DOHH2 (cell line): ENCODE results near the gene ANKRD7.

Experiments
- H3F3A ChIP-seq: fragments of 200-600 bp; sonication (generic), shearing (Covaris generic); 2 replicates; pipeline ENCODE4 v1.6.0; 2016; ENCODE audit warnings: antibody characterized with exemption, mild to moderate bottlenecking; ENCODE audit not compliant: control insufficient read depth, insufficient read depth
- H3K27ac ChIP-seq: fragments of 200-600 bp; sonication (generic); 2 replicates; pipeline ENCODE4 v1.5.1; 2014; ENCODE audit warnings: low read depth, mild to moderate bottlenecking, low read length, moderate library complexity
- H3K27me3 ChIP-seq: fragments of 200-600 bp; sonication (generic); 2 replicates; pipeline ENCODE4 v1.6.1; 2014; ENCODE audit warnings: mild to moderate bottlenecking, low read length, mixed read lengths; ENCODE audit not compliant: control insufficient read depth
- H3K36me3 ChIP-seq: fragments of 200-600 bp; sonication (generic); 2 replicates; pipeline ENCODE4 v1.6.1; 2014; ENCODE audit warnings: mild to moderate bottlenecking, low read length, moderate library complexity, mixed read lengths; ENCODE audit not compliant: control insufficient read depth
- H3K4me1 ChIP-seq: fragments of 200-600 bp; sonication (generic); 2 replicates; pipeline ENCODE4 v1.6.1; 2014; ENCODE audit warnings: mild to moderate bottlenecking, low read length, mixed read lengths; ENCODE audit not compliant: control insufficient read depth
- H3K4me2 ChIP-seq: fragments of 200-600 bp; sonication (generic); 2 replicates; pipeline ENCODE4 v1.6.0; 2014; ENCODE audit warnings: mild to moderate bottlenecking, low read length, moderate library complexity
- H3K4me3 ChIP-seq: fragments of 200-600 bp; sonication (generic); 2 replicates; pipeline ENCODE4 v1.5.1; 2014; ENCODE audit warnings: mild to moderate bottlenecking, low read length, mixed read lengths
- H3K79me2 ChIP-seq: fragments of 200-600 bp; sonication (generic); 2 replicates; pipeline ENCODE4 v1.6.1; 2014; ENCODE audit warnings: mild to moderate bottlenecking, low read length, mixed read lengths; ENCODE audit not compliant: control insufficient read depth
- H3K9me2 ChIP-seq: fragments of 200-600 bp; sonication (generic); replicated peaks from 2 replicates; pipeline ENCODE4 v1.6.1; 2014; ENCODE audit warnings: mild to moderate bottlenecking, low read length, mixed read lengths; ENCODE audit not compliant: control insufficient read depth
- H3K9me3 ChIP-seq: fragments of 200-600 bp; sonication (generic); 2 replicates; pipeline ENCODE4 v1.6.1; 2014; ENCODE audit warnings: antibody characterized with exemption, low read length, mixed read lengths; ENCODE audit not compliant: control insufficient read depth, insufficient read depth
- H4K20me1 ChIP-seq: fragments of 200-600 bp; sonication (generic); 2 replicates; pipeline ENCODE4 v1.6.0; 2014; ENCODE audit warnings: low read depth, mild to moderate bottlenecking, antibody characterized with exemption, low read length, moderate library complexity; ENCODE audit not compliant: control insufficient read depth, insufficient read depth
- CTCF ChIP-seq: fragments of 200-600 bp; sonication (generic); IDR thresholded peaks from one replicate; pipeline ENCODE4 v1.5.1; 2014; ENCODE audit warnings: antibody characterized with exemption, mild to moderate bottlenecking, low read depth, low read length; ENCODE audit not compliant: poor library complexity, severe bottlenecking
- EZH2phosphoT487 ChIP-seq: fragments of 200-600 bp; sonication (generic); IDR thresholded peaks from 2 replicates; pipeline ENCODE4 v1.6.1; 2017; ENCODE audit warnings: borderline replicate concordance, mild to moderate bottlenecking, antibody characterized with exemption, low read length, moderate library complexity, mixed read lengths

Gene ANKRD7

GRCh38 chr7:118184565-118184940, 40.0 kb upstream of the ANKRD7 start:
- peak overlapping the region; percentile 75 for H3K27ac ChIP-seq
- peaks cover 59% of the 10 kb centered on the region for H3K36me3 ChIP-seq
- H3K9me3 ChIP-seq, result no peaks in the 10 kb centered on the region
- peaks cover 69% of the 10 kb centered on the region for H3K79me2 ChIP-seq
- H3K4me3 ChIP-seq, result peak overlapping the region; percentile 88
- peak overlapping the region; percentile 87 for H3K4me2 ChIP-seq
- peaks cover 14% of the 10 kb centered on the region for H3F3A ChIP-seq
- H3K9me2 ChIP-seq, result no peaks in the 10 kb centered on the region
- peaks cover 55% of the 10 kb centered on the region for H3K4me1 ChIP-seq
- TF ChIP-seq EZH2phosphoT487 (no peak), CTCF (peak; percentile 23)
- peaks cover 24% of the 10 kb centered on the region for H4K20me1 ChIP-seq
- H3K27me3 ChIP-seq, result no peaks in the 10 kb centered on the region

DNA sequence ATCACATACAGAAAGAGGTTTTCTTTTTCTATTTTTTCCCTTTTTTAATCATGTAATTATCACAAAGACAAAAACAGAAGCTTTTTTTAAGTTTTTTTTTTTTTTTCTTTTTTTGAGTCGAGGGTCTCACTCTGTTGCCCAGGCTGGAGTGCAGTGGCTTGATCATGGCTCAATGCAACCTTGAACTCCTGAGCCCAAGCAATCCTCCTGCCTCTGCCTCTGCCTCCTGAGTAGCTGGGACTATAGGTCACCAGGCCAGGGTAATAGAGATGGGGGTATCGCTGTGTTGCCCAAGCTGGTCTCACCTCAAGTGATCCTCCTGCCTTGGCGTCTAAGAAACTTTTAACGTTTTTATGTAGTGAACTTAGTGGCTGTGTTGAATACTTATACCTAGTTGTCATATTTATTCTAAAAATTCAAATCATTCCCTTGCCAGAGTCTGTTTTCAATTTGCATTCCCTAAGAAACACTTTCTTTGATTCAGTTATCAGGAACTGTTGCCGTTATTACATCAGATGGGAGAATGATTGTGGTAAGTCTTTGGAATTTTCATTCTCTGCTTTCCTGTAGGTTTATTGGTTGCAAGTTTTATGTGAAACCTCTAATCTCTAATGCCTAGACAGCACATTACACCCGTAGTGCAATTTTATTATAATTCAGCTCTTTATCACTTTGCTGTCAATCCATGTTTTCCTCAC, 39.2 kb upstream of the ANKRD7 start:
- H3K4me2 ChIP-seq, result peak overlapping the region; percentile 87
- H3K9me3 ChIP-seq, result no peaks in the 10 kb centered on the region
- peaks cover 66% of the 10 kb centered on the region for H3K36me3 ChIP-seq
- peaks cover 47% of the 10 kb centered on the region for H3K4me1 ChIP-seq
- H3F3A ChIP-seq, result peaks cover 16% of the 10 kb centered on the region
- no peak overlapping the region for H3K27ac ChIP-seq
- no peaks in the 10 kb centered on the region for H3K27me3 ChIP-seq
- TF ChIP-seq EZH2phosphoT487 (no peak), CTCF (no peak)
- peaks cover 24% of the 10 kb centered on the region for H4K20me1 ChIP-seq
- H3K9me2 ChIP-seq, result no peaks in the 10 kb centered on the region
- peaks cover 69% of the 10 kb centered on the region for H3K79me2 ChIP-seq
- peak overlapping the region; percentile 88 for H3K4me3 ChIP-seq

- Histone ChIP-seq H3K4me2 (peak overlapping the region; percentile 87), H3K27me3 (no peaks in the 10 kb centered on the region), H3K9me3 (no peaks in the 10 kb centered on the region), H3K9me2 (no peaks in the 10 kb centered on the region), H3K4me3 (peak overlapping the region; percentile 88), H3K79me2 (peaks cover 69% of the 10 kb centered on the region), H3F3A (peaks cover 17% of the 10 kb centered on the region), H3K36me3 (peaks cover 78% of the 10 kb centered on the region), H3K27ac (no peak overlapping the region), H4K20me1 (peaks cover 24% of the 10 kb centered on the region), H3K4me1 (peaks cover 37% of the 10 kb centered on the region)
- TF ChIP-seq EZH2phosphoT487 (no peak), CTCF (no peak)
These were observed 38.0 kb upstream of the ANKRD7 start for GRCh38 chr7:118186501-118186900.
